B cell (primary cell): ENCODE data around the gene OXSR1. TPM values are rescaled to one million over a fixed set of nuclear protein-coding genes. Genes with fewer than 3 reads are reported as not detected.

Experiments used
- ATAC-seq: fragments of 200-7000 bp; cut with Tn5 transposase; one replicate; pipeline ENCODE4 v1.10.0; 2021; ENCODE audit warnings: low read depth, mild to moderate bottlenecking, moderate number of reproducible peaks, moderate library complexity
- CTCF ChIA-PET: fragments of 350-600 bp; sonication (Branson Sonifier 250); formaldehyde crosslinking; loops from one replicate; lab custom pipeline; 2021; ENCODE audit warnings: antibody characterized with exemption, inconsistent platforms; lab: Charles Lee
- POLR2A ChIA-PET: fragments of 350-600 bp; sonication (Branson Sonifier 250); formaldehyde crosslinking; loops from one replicate; lab custom pipeline; 2021; ENCODE audit warnings: antibody characterized with exemption; lab: Charles Lee
- DNase-seq: peaks from one replicate; pipeline ENCODE4 v3.0.0; 2013
- H2AFZ ChIP-seq: 2 replicates; pipeline ENCODE4 v1.6.1; 2012; ENCODE audit warnings: mild to moderate bottlenecking, low read depth, low read length; ENCODE audit not compliant: insufficient read depth, poor library complexity, severe bottlenecking
- H3K27ac ChIP-seq, 2 donors: 1 replicate in 1 of 2; 2 replicates in 1 of 2; pipeline ENCODE4 v1.5.1; 2012 to 2013; ENCODE audit warnings: low read length in 2 of 2, mild to moderate bottlenecking in 2 of 2, moderate library complexity in 1 of 2
- H3K27me3 ChIP-seq, 4 experiments: fragments of 200-600 bp in 1 of 4; sonication (generic) in 1 of 4; replicated peaks in 1 of 4; 1 replicate in 2 of 4; 2 replicates in 2 of 4; pipeline versions ENCODE4 v1.6.1 to v1.7.0; 2013 to 2016; ENCODE audit warnings: low read length in 3 of 4, mild to moderate bottlenecking in 2 of 4, mixed read lengths in 1 of 4, moderate library complexity in 1 of 4; ENCODE audit not compliant: insufficient read depth in 4 of 4, control insufficient read depth in 3 of 4; ENCODE audit errors: control extremely low read depth in 1 of 4
- H3K36me3 ChIP-seq, 2 experiments: replicated peaks in 1 of 2; 1 replicate in 1 of 2; 2 replicates in 1 of 2; pipeline versions ENCODE4 v1.6.1 to v1.7.1; 2013; ENCODE audit warnings: low read length in 1 of 2; ENCODE audit not compliant: insufficient read depth in 2 of 2, control insufficient read depth in 1 of 2; ENCODE audit errors: control extremely low read depth in 1 of 2, extremely low read depth in 1 of 2
- H3K4me1 ChIP-seq, 2 donors: fragments of 200-600 bp in 1 of 2; sonication (generic) in 1 of 2; 1 replicate in 1 of 2; 2 replicates in 1 of 2; pipeline versions ENCODE4 v1.5.1 to v1.6.1; 2013 to 2017; ENCODE audit warnings: low read length in 2 of 2; ENCODE audit not compliant: control insufficient read depth in 2 of 2, insufficient read depth in 2 of 2
- H3K4me2 ChIP-seq: replicated peaks from 2 replicates; pipeline ENCODE3; 2012; ENCODE audit warnings: mild to moderate bottlenecking, low read depth, low read length; ENCODE audit not compliant: poor library complexity, severe bottlenecking
- H3K4me3 ChIP-seq, 5 experiments: fragments of 200-600 bp in 1 of 5; sonication (generic) in 1 of 5; 1 replicate in 3 of 5; 2 replicates in 2 of 5; pipeline versions ENCODE4 v1.5.1 to v1.7.0; 2011 to 2016; ENCODE audit warnings: low read length in 4 of 5, mild to moderate bottlenecking in 4 of 5, low read depth in 2 of 5, control low read depth in 1 of 5, moderate library complexity in 1 of 5; ENCODE audit not compliant: insufficient read depth in 1 of 5; ENCODE audit errors: control extremely low read depth in 1 of 5, extremely low read depth in 1 of 5
- H3K79me2 ChIP-seq: fragments of 200-600 bp; sonication (generic); one replicate; pipeline ENCODE4 v1.6.0; 2016; ENCODE audit warnings: low read length; ENCODE audit not compliant: control insufficient read depth, insufficient read depth
- H3K9ac ChIP-seq: fragments of 200-600 bp; sonication (generic); 2 replicates; pipeline ENCODE4 v1.6.1; 2017; ENCODE audit warnings: mild to moderate bottlenecking, low read length, moderate library complexity
- H3K9me3 ChIP-seq, 3 donors: one replicate each; pipeline versions ENCODE4 v1.6.1 to v1.7.1; 2013; ENCODE audit warnings: low read length in 2 of 3; ENCODE audit not compliant: control insufficient read depth in 2 of 3, insufficient read depth in 1 of 3; ENCODE audit errors: control extremely low read depth in 1 of 3
- H4K20me1 ChIP-seq: 2 replicates; pipeline ENCODE4 v1.6.0; 2012; ENCODE audit warnings: mild to moderate bottlenecking, low read length; ENCODE audit not compliant: insufficient read depth, control insufficient read depth, poor library complexity, severe bottlenecking
- H3K27ac Mint-ChIP-seq: one replicate; pipeline ENCODE4 v1.8.0; 2021; ENCODE audit warnings: mixed read lengths
- H3K27me3 Mint-ChIP-seq: one replicate; pipeline ENCODE4 v1.8.0; 2021; ENCODE audit warnings: mixed read lengths
- H3K4me1 Mint-ChIP-seq: one replicate; pipeline ENCODE4 v1.8.0; 2021; ENCODE audit warnings: mixed read lengths
- H3K4me3 Mint-ChIP-seq: one replicate; pipeline ENCODE4 v1.8.0; 2021; ENCODE audit warnings: mixed read lengths
- H3K9me3 Mint-ChIP-seq: one replicate; pipeline ENCODE4 v1.8.0; 2022; ENCODE audit warnings: mixed read lengths; ENCODE audit not compliant: insufficient read depth
- CTCF ChIP-seq: fragments of 200-600 bp; IDR thresholded peaks from one replicate; pipeline ENCODE4 v1.8.0; 2022; ENCODE audit warnings: antibody characterized with exemption, mild to moderate bottlenecking
- EZH2 ChIP-seq: IDR thresholded peaks from 2 replicates; pipeline ENCODE4 v1.6.1; 2012; ENCODE audit warnings: borderline replicate concordance, low read depth, mild to moderate bottlenecking, moderate library complexity, low read length; ENCODE audit not compliant: insufficient read depth, poor library complexity, severe bottlenecking
- WGBS: methylation state at CpG from one replicate; pipeline ENCODE4 v1.1.5; 2013; ENCODE audit warnings: missing lambda C conversion rate; ENCODE audit not compliant: insufficient coverage; 5-methylcytosine and 5-hydroxymethylcytosine counted together
- intact Hi-C: fragments of 100-400 bp; cut with micrococcal nuclease; formaldehyde crosslinking; loops from one replicate; pipeline ENCODE4 v1.10.0; 2022
- polyA plus RNA-seq: library from polyadenylated mRNA; depleted of rRNA; stranded (reverse); fragments of >200 nt; gene quantifications from 2 replicates; pipeline ENCODE4 v1.2.3, GENCODE V29; 2012
- total RNA-seq, 2 donors: library from RNA; stranded (reverse); fragments of 120-200 nt in 1 of 2; gene quantifications; 1 replicate in 1 of 2; 2 replicates in 1 of 2; pipeline versions ENCODE4 v1.2.3 to v1.2.4, GENCODE V29; 2013 to 2022

The OXSR1 gene
- total and polyA plus RNA-seq, 2 donors (not counting 1 experiment from before 2014, with no cell fraction given): 15.5 to 41.5 TPM

GRCh38 chr3:38260474-38260873 is 95.1 kb downstream of the OXSR1 start:
- Histone ChIP-seq H3K27me3 (no peaks in the 10 kb centered on the region), H3K4me1 (no peaks in the 10 kb centered on the region), H3K27ac (no peak overlapping the region), H3K9ac (no peak overlapping the region), H3K4me3 (no peak overlapping the region), H3K36me3 (no peaks in the 10 kb centered on the region), H3K9me3 (no peaks in the 10 kb centered on the region), H3K4me2 (no peak overlapping the region), H3K79me2 (no peaks in the 10 kb centered on the region), H4K20me1 (no peaks in the 10 kb centered on the region), H2AFZ (no peak overlapping the region)
- ChIA-PET CTCF (no interaction called here), POLR2A (no interaction called here)
- intact Hi-C loops: no loop called here
- no peak overlapping the region for H3K27ac Mint-ChIP-seq
- no peak overlapping the region for H3K4me3 Mint-ChIP-seq
- H3K27me3 Mint-ChIP-seq: no peaks in the 10 kb centered on the region
- WGBS: no CpG with 5 or more reads among the region's 2 CpGs
- no peak for ATAC-seq
- DNase-seq: no peak
- H3K4me1 Mint-ChIP-seq: no peaks in the 10 kb centered on the region
- no peak for TF ChIP-seq CTCF
- TF ChIP-seq EZH2: no peak
- H3K9me3 Mint-ChIP-seq: no peaks in the 10 kb centered on the region

GRCh38 chr3:38264353-38264771 is 99.0 kb downstream of the OXSR1 start:
- intact Hi-C loops: no loop called here
- Histone ChIP-seq H3K4me1 (peaks cover 20 to 21% of the 10 kb centered on the region in 2 donors), H3K27ac (no peak overlapping the region), H3K9me3 (no peaks in the 10 kb centered on the region), H3K4me2 (no peak overlapping the region), H3K36me3 (no peaks in the 10 kb centered on the region), H4K20me1 (no peaks in the 10 kb centered on the region), H3K27me3 (no peaks in the 10 kb centered on the region), H3K9ac (no peak overlapping the region), H3K4me3 (no peak overlapping the region), H2AFZ (no peak overlapping the region), H3K79me2 (no peaks in the 10 kb centered on the region)
- WGBS: no CpG with 5 or more reads among the region's 1 CpG
- Mint-ChIP-seq H3K27ac (no peak overlapping the region), H3K4me3 (no peak overlapping the region), H3K4me1 (peaks cover 18% of the 10 kb centered on the region), H3K9me3 (no peaks in the 10 kb centered on the region), H3K27me3 (no peaks in the 10 kb centered on the region)
- TF ChIP-seq EZH2 (no peak), CTCF (no peak)
- ChIA-PET CTCF (no interaction called here), POLR2A (no interaction called here)
- DNase-seq (no peak), ATAC-seq (no peak)
